Uterus (tissue), 2 donors: ENCODE data around the gene TAS2R41.

Source experiments
- POLR2A ChIP-seq, 2 donors: fragments of 450-650 bp; IDR thresholded peaks; one replicate each; pipeline ENCODE4 v1.6.1; 2016; ENCODE audit warnings: antibody characterized with exemption in 2 of 2, mild to moderate bottlenecking in 1 of 2, moderate library complexity in 1 of 2
- TF ChIP-seq, protein P1 (sequence below), 4 experiments: fragments of 200-600 bp in 2 of 4; fragments of 450-650 bp in 2 of 4; sonication (generic) in 2 of 4; IDR thresholded peaks; one replicate each; pipeline ENCODE4 v1.5.1; 2016 to 2019; ENCODE audit warnings: antibody characterized with exemption in 4 of 4, mild to moderate bottlenecking in 2 of 4, moderate library complexity in 1 of 4

DNA sequence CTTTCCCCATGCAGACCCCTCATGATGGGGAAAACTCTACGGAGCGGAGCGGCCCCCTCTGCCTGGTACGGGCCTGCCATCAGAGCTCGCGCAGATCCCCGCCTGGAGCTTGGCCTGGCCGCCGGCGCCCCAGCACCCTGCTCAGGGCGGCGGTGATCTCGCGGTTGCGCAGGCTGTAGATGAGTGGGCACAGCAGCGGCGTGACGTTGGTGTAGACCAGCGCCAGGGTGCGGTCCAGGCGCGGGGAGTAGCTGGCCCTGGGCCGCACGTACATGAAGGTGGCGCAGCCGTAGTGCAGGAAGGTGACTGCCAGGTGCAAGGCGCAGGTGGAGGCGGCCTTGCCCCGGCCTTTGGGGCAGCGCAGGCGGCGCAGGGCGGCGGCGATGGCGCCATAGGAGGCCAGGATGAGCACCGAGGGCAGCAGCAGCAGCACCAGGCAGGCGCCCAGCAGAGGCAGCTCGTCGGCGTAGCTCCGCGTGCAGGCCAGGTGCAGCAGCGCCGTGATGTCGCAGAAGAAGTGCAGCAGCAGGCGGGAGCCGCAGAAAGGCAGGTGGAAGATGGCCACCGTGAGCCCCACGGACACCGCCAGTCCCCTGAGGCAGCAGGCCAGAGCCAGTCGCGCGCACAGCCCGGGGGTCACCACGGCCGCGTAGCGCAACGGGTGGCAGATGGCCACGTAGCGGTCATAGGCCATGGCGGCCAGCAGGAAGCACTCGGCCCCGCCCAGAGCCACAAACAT lies 33.4 kb downstream of the TAS2R41 start:
- TF ChIP-seq, protein P1, sequence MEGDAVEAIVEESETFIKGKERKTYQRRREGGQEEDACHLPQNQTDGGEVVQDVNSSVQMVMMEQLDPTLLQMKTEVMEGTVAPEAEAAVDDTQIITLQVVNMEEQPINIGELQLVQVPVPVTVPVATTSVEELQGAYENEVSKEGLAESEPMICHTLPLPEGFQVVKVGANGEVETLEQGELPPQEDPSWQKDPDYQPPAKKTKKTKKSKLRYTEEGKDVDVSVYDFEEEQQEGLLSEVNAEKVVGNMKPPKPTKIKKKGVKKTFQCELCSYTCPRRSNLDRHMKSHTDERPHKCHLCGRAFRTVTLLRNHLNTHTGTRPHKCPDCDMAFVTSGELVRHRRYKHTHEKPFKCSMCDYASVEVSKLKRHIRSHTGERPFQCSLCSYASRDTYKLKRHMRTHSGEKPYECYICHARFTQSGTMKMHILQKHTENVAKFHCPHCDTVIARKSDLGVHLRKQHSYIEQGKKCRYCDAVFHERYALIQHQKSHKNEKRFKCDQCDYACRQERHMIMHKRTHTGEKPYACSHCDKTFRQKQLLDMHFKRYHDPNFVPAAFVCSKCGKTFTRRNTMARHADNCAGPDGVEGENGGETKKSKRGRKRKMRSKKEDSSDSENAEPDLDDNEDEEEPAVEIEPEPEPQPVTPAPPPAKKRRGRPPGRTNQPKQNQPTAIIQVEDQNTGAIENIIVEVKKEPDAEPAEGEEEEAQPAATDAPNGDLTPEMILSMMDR (IDR thresholded peaks at IDR 0.05) = no peak
- TF ChIP-seq POLR2A (IDR thresholded peaks at IDR 0.05) = no peak
